Kidney tubule cell (primary cell): ENCODE measurements around the gene UBASH3B.

Experiments used
- DNase-seq: peaks from one replicate; pipeline ENCODE4 v3.0.0-alpha.2; 2018; ENCODE audit warnings: low spot score

The UBASH3B gene

DNA sequence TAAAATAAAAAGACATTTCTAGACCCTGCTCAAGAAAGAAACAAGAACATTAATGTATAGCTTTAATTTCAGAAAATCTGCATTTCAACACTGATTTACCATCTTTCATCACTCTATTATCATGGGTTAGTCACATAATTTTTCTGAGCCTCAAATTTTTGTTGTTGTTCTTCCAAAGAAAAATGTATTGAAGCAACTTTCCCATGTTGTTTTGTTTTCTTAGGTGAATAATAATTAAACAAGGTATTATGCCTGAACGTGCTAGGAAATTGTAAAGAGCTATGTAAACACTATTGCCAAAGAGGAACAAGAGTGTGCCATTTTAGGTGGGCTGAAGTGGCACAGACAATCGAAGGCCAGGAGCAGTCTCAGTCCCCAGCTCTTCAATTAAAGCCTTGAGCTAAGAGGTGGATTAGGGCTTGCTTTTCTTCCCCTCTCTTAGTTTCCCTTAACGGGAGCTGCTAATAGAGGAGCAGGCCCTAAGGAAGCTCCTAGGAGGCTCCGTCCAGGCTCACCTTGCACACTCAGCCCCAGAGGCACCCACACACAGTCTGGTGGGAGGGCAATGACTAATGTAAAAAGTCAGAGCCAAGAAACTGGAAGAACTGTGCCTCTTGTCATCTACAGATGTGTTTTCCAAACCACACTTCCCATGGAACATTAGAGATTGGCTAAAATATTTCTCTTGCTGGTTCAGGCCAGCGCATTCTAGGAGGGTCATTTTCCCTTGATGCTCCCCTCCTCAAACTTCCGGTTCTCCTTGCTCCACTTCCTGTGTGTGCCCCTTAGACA lies 8.8 kb upstream of the UBASH3B start:
- DNase-seq, result peak; percentile 71

- DNase-seq, result no peak
Observed at GRCh38 chr11:122647736-122648275, 7.7 kb upstream of the UBASH3B start.

GRCh38 chr11:122649116-122649515 lies 6.4 kb upstream of the UBASH3B start:
- no peak for DNase-seq

GRCh38 chr11:122650619-122651018 lies 4.9 kb upstream of the UBASH3B start:
- no peak for DNase-seq

GRCh38 chr11:122652495-122652894 lies 3.0 kb upstream of the UBASH3B start:
- no peak for DNase-seq

DNA sequence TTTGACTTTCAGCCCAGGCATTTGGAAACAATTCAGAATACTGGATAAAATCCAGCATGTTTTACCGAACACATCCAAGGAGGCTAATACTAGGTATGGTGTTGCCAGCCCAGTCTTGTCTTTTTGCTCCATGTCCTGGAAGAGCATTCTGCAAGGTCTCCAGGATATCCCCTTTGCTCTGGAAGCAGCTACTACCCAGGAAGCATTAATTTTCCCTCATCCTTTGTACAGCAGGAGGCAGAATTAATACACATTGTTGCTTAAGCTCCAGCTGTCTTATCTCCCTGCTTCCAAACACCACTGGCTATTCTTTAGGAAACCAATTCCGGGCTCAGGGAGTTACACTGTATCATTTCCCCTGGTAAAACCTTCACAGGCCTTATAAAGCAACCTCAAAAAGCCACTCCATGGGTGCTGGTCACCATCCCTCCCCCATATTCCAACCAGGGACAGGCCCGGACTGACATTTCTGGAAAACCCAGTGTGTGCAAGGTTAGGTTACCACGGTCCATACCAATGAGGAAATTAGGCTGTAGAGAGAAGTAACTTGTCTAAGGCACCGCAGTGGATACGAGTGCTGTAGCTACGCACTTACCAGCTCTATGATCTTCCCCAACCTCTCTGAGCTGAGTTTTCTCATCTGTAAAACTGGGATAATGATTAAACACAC lies 1.5 kb upstream of the UBASH3B start:
- DNase-seq, result peak; percentile 51

GRCh38 chr11:122656073-122656630 lies 630 bp downstream of the UBASH3B start:
- DNase-seq, result peak; percentile 66

DNA sequence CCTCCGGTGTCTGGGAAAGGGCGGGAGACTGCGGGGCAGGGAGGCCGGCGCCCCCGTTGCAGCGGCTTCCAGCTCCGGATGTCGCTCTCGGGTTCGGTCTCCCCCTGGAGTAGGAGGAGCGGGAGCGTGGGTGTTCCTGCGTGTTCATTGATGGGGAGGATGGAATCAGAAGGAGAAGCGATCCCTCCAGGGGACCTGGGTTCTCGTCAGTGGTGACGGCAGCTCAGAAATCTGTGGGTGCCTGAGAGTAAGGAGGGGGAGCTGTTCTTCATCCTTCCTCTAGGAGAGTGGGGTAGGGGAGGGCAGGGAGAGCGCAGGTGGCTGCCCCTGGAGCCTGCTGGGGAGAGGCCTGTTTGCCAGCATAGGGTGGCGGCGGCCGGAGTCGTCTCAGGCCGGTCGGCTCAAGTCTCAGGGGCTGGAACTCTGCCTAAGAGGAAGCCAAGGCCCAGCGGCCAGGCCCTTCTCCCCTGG lies 1.1 kb downstream of the UBASH3B start:
- DNase-seq, result peak; percentile 77

GRCh38 chr11:122659676-122660554 lies 4.4 kb downstream of the UBASH3B start:
- DNase-seq, result no peak

- DNase-seq, result peak; percentile 58
Observed at GRCh38 chr11:122661182-122661945, 5.8 kb downstream of the UBASH3B start.

DNA sequence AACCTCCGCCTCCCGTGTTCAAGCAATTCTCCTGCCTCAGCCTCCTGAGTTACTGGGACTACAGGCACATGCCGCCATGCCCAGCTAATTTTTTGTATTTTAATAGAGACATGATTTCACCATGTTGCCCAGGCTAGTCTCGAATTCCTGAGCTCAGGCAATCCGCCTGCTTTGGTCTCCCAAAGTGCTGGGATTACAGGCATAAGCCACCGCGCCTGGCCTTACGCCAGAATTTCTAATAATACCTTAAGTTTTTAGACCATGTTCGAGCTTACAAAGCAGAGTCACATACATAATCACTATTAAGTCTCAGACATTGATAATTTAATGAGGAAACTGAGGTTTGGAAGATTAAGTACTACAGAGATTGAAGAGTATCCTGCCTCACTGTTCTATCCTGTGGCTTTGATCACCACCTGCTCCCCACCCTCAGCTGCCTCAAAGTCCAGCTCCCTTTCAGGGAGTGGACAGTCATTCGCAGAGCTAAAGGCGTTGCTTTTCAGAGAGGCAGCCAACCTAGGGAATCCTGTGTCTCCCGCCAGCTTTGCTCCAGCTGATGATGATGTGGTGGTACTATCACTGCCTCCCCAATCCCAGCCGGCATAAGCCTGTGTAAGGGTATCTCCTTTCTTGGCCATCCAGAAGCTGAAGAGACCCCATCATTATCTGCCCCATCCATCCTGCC lies 7.7 kb downstream of the UBASH3B start:
- DNase-seq, result no peak

- DNase-seq, result no peak
Observed at GRCh38 chr11:122663764-122664163, 8.2 kb downstream of the UBASH3B start.

- DNase-seq, result peak; percentile 39
Observed at GRCh38 chr11:122664188-122664587, 8.7 kb downstream of the UBASH3B start.

GRCh38 chr11:122665861-122666260 lies 10.3 kb downstream of the UBASH3B start:
- no peak for DNase-seq

DNA sequence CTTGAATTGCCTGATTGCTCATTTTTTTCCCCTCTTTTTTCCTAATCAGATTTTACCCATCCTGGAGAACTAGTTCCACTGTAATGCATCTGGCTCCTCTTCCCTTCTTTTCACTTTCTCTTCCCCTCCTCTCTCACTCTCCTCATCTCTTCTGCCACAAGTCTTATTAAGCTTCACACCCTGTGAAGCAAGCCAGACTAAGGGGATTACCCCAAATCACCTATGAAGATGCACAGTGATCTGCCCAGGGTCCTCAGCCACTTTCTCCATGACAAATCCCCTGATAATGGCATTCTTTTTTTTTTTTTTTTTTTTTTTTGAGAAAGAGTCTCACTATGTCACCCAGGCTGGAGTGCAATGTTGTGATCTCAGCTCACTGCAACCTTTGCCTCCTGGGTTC lies 11.2 kb downstream of the UBASH3B start:
- DNase-seq, result no peak

DNA sequence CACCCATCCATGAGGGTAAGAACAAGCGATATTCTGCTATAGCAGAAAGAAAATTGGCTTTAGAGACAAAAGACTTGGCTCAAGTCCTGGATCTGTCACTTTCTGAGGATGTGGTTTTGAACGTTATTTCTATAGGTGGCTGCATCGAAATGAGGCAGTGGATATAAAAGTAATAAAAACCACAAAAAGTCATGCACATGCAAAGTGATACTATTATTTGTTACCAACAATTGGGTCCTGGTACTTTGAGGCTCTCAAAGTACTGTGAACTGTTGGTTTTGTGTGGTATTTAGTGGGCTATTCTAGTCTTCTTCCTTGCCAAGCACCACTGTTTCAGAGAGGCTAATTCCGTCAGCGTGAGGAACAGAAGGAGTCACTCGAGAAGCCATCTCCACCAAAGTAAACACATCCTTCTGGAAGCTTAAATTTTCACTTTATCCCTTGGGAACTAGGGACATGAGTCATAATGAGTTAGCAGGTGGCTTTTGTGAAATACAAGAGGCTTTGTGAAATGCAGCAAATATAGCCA lies 13.1 kb downstream of the UBASH3B start:
- peak; percentile 61 for DNase-seq

DNA sequence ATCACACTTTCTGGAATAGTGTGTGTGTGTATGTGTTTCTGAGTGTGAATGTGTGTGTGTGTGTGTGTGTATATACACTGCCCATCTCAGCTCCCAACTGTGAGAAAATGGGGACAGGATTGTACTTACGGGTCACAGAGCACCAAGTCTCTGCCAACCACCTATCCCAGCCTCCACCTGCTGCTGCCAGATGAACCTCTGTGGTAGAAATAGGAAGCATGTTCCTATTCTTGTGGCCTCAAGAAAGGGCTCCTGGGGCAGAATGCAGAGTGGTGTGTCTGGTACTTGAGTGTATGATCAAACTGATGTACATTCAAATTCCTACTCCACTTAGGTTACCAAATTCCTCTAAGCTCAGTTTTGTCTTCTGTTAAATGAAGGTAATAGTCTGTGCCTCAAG lies 14.6 kb downstream of the UBASH3B start:
- DNase-seq, result no peak

GRCh38 chr11:122671400-122671891 lies 15.9 kb downstream of the UBASH3B start:
- no peak for DNase-seq

DNA sequence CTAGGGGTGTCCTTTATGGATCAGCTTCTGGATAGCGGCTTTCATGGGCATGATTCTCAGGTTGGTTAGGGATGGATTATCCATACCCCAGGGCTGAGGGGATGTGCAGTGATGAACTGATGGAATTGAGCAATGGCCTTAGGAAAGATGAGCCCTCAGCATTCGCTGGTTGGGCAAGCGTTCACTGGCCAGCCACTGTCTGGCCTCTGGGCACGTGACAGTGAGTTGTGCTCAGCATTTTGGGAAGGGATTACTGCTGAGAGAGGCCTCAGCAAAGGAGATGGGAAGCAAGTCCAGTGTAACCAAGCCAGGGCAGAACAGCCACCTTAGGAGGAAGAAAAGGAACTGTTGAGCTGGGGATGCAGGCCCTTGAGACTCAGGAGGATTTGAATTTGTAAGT lies 17.4 kb downstream of the UBASH3B start:
- no peak for DNase-seq

GRCh38 chr11:122673701-122674100 lies 18.2 kb downstream of the UBASH3B start:
- DNase-seq, result peak; percentile 45
